ENCODE results near the gene OTOA. TPM values are rescaled to one million over a fixed set of nuclear protein-coding genes. Genes with fewer than 3 reads are reported as not detected.
A peak's percentile ranks its signal among the peaks of the same experiment; 100 is the strongest.

OTOA gene
- total and polyA plus RNA-seq, 2 of the 8 experiments (the other 6 are each of a cell fraction or from before 2014, with no cell fraction given), result 0.06 to 0.32 TPM

DNA sequence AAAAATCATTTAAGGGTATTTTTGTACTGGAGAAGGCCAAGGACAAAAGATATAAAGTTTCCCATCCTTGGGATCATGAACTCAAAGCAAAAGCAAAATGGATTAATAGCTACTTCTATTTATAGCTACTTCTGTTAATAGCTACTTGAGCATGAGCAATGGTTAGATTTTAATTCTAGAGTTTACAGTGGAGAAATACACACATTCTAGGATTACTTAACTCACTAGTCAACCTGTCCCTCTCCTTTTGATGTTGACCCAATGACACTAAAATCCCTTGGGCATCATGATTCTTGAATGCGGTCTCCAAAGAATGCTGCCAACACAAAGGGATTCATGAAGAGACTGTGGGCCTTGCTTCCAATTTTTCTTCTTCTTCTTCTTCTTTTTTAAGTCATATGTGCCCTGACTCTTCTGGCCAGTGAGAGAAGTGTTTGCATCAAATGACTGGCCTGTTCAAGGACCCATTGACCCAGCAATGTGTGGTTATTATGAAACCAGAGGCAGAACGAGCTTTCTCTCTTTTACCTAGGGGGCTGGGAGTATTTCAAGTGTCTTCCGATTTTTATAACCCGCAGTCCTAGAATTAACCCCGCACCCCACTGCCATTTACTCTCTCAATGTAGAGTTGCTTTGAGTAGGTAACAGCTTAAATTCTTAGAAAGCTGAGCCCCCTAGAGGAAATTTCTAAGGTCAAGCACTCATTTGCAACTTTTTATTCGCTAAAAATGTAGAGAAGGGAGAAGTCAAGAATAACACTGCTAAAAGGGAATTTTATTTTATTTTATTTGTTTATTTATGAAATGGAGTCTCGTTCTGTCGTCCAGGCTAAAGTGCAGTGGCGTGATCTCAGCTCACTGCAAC, 34.6 kb downstream of the OTOA start:
- Histone ChIP-seq H4K8ac (ENCODE audit: extremely low read depth, insufficient read depth, low read length) (no peak overlapping the region), H3K36me3 (ENCODE audit: control insufficient read depth in 2 of 4, insufficient read depth in 4 of 4, low read length in 3 of 4) (no peaks in the 10 kb centered on the region), H3K14ac (ENCODE audit: insufficient read length) (no peak overlapping the region), H2BK5ac (ENCODE audit: low read depth, low read length) (no peak overlapping the region), H3K27me3 (replicated peaks in 1 of 4; ENCODE audit: control insufficient read depth in 3 of 4, extremely low read depth in 1 of 4, insufficient read depth in 3 of 4, low read length in 3 of 4) (no peaks in the 10 kb centered on the region), H3K18ac (ENCODE audit: extremely low read depth, low read length) (no peak overlapping the region), H3K4ac (replicated peaks; ENCODE audit: insufficient read length, low read depth, low read length) (no peak overlapping the region), H3K23ac (ENCODE audit: insufficient read length) (no peak overlapping the region), H3K9me3 (ENCODE audit: insufficient read depth in 2 of 2, low read depth in 1 of 2, low read length in 1 of 2) (no peaks in the 10 kb centered on the region), H3K23me2 (ENCODE audit: low read depth, low read length) (no peaks in the 10 kb centered on the region), H3K9ac (replicated peaks in 1 of 4; ENCODE audit: extremely low read depth in 1 of 4, low read depth in 3 of 4, low read length in 3 of 4) (no peak overlapping the region), H2BK15ac (ENCODE audit: low read length) (no peak overlapping the region), H2BK12ac (ENCODE audit: low read depth, low read length) (no peak overlapping the region), H2AK5ac (ENCODE audit: low read depth, low read length) (no peak overlapping the region), H2BK20ac (ENCODE audit: low read length) (no peak overlapping the region), H3K27ac (ENCODE audit: low read depth, low read length) (no peak overlapping the region), H3K4me2 (ENCODE audit: insufficient read depth in 1 of 2, low read depth in 2 of 2, low read length in 2 of 2) (no peak overlapping the region), H3K56ac (replicated peaks; ENCODE audit: insufficient read length, low read depth, low read length) (no peak overlapping the region), H3K79me1 (ENCODE audit: low read depth, low read length) (no peaks in the 10 kb centered on the region), H3K4me1 (replicated peaks in 1 of 4; ENCODE audit: control insufficient read depth in 3 of 4, insufficient read depth in 4 of 4, low read length in 3 of 4) (peaks cover 0 to 2% (median 1%) of the 10 kb centered on the region in 4 experiments; a peak in 2 of 7 replicates), H2AFZ (ENCODE audit: low read length) (no peak overlapping the region), H2BK120ac (replicated peaks; ENCODE audit: low read depth, low read length) (no peak overlapping the region), H3K4me3 (ENCODE audit: extremely low read depth in 1 of 4, insufficient read depth in 2 of 4, low read depth in 3 of 4, low read length in 4 of 4) (no peak overlapping the region), H4K91ac (replicated peaks; ENCODE audit: insufficient read length, low read length) (no peak overlapping the region), H4K5ac (ENCODE audit: insufficient read length, low read depth, low read length) (no peak overlapping the region), H4K20me1 (replicated peaks in 1 of 2; ENCODE audit: control insufficient read depth in 1 of 2, insufficient read depth in 2 of 2, low read length in 2 of 2) (no peaks in the 10 kb centered on the region), H3K79me2 (ENCODE audit: control insufficient read depth in 1 of 2, insufficient read depth in 2 of 2, low read length in 2 of 2) (no peaks in the 10 kb centered on the region)
- WGBS, 2 experiments (ENCODE audit: extremely low coverage in 1 of 2, insufficient coverage in 1 of 2, insufficient read length in 1 of 2, insufficient replicate concordance in 2 of 2, low coverage in 1 of 2, low lambda C conversion rate in 2 of 2, missing lambda C conversion rate in 1 of 2), result 85% methylated on average over 9 of the region's 9 CpGs; no CpG with 5 or more reads in 1 of the 2 experiments
- no peak for FAIRE-seq
- ChIA-PET CTCF (ENCODE audit: partially characterized antibody) (interaction anchor here (0.5 to 9.9 kb wide), 11 partner anchors 9 to 1320 kb away, joined by 3 to 93 read pairs (median 4); no protein-coding TSS in a partner anchor), POLR2A (ENCODE audit: partially characterized antibody) (interaction anchor here (0.7 kb wide), 1 partner anchor 99 kb away, joined by 3 read pairs; the partner anchor contains the start of gene METTL9)
- peak; percentile 10 to 19; a peak in 2 of 4 replicates for TF ChIP-seq RAD21 (IDR thresholded peaks at IDR 0.05 in 1 of 2, conservative IDR thresholded peaks at IDR 0.05 in 1 of 2; ENCODE audit: low read depth in 2 of 2, low read length in 2 of 2)
- TF ChIP-seq SUZ12 (IDR thresholded peaks at IDR 0.05; ENCODE audit: low read length), result no peak
- TF ChIP-seq, protein P1, sequence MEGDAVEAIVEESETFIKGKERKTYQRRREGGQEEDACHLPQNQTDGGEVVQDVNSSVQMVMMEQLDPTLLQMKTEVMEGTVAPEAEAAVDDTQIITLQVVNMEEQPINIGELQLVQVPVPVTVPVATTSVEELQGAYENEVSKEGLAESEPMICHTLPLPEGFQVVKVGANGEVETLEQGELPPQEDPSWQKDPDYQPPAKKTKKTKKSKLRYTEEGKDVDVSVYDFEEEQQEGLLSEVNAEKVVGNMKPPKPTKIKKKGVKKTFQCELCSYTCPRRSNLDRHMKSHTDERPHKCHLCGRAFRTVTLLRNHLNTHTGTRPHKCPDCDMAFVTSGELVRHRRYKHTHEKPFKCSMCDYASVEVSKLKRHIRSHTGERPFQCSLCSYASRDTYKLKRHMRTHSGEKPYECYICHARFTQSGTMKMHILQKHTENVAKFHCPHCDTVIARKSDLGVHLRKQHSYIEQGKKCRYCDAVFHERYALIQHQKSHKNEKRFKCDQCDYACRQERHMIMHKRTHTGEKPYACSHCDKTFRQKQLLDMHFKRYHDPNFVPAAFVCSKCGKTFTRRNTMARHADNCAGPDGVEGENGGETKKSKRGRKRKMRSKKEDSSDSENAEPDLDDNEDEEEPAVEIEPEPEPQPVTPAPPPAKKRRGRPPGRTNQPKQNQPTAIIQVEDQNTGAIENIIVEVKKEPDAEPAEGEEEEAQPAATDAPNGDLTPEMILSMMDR (IDR thresholded peaks at IDR 0.05; ENCODE audit: control extremely low read depth in 1 of 3, insufficient read depth in 1 of 3, low read depth in 1 of 3, low read length in 3 of 3), result peak in 1 of 3 experiments; percentile 7; a peak in 2 of 4 replicates
- no peak for DNase-seq (ENCODE audit: low read depth in 1 of 2, low spot score in 2 of 2)

All from H1 (cell line).